ENCODE data around the gene KRTAP3-1.

KRTAP3-1 gene

DNA sequence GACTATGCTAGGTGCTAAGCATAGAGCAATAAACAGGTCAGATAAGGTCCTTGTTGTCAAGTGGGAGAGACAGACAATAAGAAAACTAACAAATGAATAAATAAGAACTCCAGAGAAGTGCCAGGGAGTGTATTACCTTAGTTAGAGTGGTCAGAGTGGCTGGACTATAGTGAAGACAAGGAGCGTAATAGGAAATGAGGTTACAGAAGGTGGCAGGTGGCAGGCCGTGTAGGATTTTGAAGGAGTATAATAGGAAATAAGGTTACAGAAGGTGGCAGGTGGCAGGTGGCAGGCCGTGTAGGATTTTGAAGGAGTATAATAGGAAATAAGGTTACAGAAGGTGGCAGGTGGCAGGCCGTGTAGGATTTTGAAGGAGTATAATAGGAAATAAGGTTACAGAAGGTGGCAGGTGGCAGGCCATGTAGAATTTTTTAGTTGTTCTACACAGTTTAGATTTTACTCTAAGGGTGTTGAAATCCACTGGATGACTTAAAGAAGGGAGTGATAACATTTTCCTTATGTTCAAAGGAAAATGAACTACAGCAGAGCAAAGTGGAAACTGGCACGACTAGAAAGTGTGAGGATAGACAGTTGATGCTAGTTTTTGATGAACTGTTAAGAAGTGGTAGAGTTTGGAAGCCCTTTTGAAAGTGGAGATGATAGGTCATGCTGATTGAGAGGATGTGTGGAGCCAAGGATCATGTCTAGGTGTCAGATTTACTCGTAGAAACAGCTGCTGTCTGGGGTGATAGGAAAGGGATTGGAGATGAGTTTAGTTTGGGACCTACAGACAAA is 3.6 kb upstream of the KRTAP3-1 start:
- Histone ChIP-seq H3K27me3 (no peaks in the 10 kb centered on the region), H3K4me1 (no peaks in the 10 kb centered on the region), H3K4me3 (no peak overlapping the region), H3K27ac (no peak overlapping the region), H3K9me3 (no peaks in the 10 kb centered on the region), H3K36me3 (no peaks in the 10 kb centered on the region)
- no peak for DNase-seq
- intact Hi-C loops (cut with DNase I; ENCODE audit: low total_unique reads), result no loop called here
- no peak for TF ChIP-seq CTCF (IDR thresholded peaks at IDR 0.05)

GRCh38 chr17:41010441-41010840 is 1.5 kb upstream of the KRTAP3-1 start:
- no peak for TF ChIP-seq CTCF (IDR thresholded peaks at IDR 0.05)

DNA sequence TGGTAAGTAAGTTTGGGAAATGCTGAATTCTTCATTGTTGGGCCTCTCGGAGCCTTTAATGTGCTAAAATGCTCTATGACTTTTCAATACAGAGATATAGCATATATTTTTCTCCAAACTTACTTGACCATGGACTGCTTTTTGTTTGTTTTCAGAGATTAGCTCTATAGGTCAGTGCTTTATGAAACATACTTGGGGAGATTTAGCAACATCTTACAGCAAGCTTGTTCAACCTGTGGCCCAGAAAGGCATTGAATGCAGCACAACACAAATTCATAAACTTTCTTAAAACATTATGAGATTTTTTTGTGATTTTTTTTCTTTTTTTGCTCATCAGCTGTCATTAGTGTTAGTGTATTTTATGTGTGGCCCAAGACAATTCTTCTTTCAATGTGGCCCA is 1.0 kb upstream of the KRTAP3-1 start:
- H3K4me3 ChIP-seq, result no peak overlapping the region
- no peaks in the 10 kb centered on the region for H3K36me3 ChIP-seq
- intact Hi-C loops (cut with DNase I; ENCODE audit: low total_unique reads), result no loop called here
- no peak for TF ChIP-seq CTCF (IDR thresholded peaks at IDR 0.05)
- H3K27me3 ChIP-seq, result no peaks in the 10 kb centered on the region
- no peak overlapping the region for H3K27ac ChIP-seq
- no peaks in the 10 kb centered on the region for H3K4me1 ChIP-seq
- no peak for DNase-seq
- H3K9me3 ChIP-seq, result no peaks in the 10 kb centered on the region

More at GRCh38 chr17:41010441-41010840, 1.5 kb upstream of the KRTAP3-1 start:
- intact Hi-C loops (cut with DNase I; ENCODE audit: low total_unique reads), result no loop called here
- no peaks in the 10 kb centered on the region for H3K9me3 ChIP-seq
- no peak overlapping the region for H3K27ac ChIP-seq
- no peak for DNase-seq
- no peaks in the 10 kb centered on the region for H3K36me3 ChIP-seq
- no peaks in the 10 kb centered on the region for H3K4me1 ChIP-seq
- H3K4me3 ChIP-seq, result no peak overlapping the region
- no peaks in the 10 kb centered on the region for H3K27me3 ChIP-seq

DNA sequence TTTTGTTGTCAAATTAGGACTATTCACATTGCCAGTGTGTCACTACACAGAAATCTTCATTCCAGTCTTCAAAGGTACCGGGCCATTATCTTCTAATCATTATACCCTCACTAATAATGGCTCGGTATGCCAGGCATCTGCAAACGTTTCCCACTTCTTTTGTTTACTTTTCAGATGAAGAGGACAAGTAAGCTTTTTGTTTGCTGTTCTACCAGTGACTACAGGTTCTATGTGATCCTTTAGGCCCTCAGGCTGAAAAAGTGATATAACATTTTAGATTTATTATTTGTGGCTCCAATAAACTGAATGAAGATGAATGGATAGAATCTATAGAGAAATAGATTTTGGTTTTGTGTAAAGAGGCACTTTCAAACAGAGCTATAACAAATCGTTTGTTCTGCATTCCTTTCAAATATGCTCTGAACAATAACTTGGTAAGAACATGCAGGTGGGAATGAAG is 403 bp upstream of the KRTAP3-1 start:
- Histone ChIP-seq H3K9me3 (no peaks in the 10 kb centered on the region), H3K27me3 (no peaks in the 10 kb centered on the region), H3K4me3 (no peak overlapping the region), H3K36me3 (no peaks in the 10 kb centered on the region), H3K4me1 (no peaks in the 10 kb centered on the region), H3K27ac (no peak overlapping the region)
- intact Hi-C loops (cut with DNase I; ENCODE audit: low total_unique reads), result no loop called here
- TF ChIP-seq CTCF (IDR thresholded peaks at IDR 0.05), result no peak
- DNase-seq, result no peak

GRCh38 chr17:41004397-41004796 is 4.5 kb downstream of the KRTAP3-1 start:
- Histone ChIP-seq H3K9me3 (no peaks in the 10 kb centered on the region), H3K27me3 (no peaks in the 10 kb centered on the region), H3K27ac (no peak overlapping the region), H3K4me1 (no peaks in the 10 kb centered on the region), H3K4me3 (no peak overlapping the region), H3K36me3 (no peaks in the 10 kb centered on the region)
- DNase-seq, result no peak
- no peak for TF ChIP-seq CTCF (IDR thresholded peaks at IDR 0.05)
- intact Hi-C loops (cut with DNase I; ENCODE audit: low total_unique reads), result no loop called here

Data from tibial artery (tissue), 4 donors.